ENCODE data around the gene PDCD1. TPM values are rescaled to one million over a fixed set of nuclear protein-coding genes. Genes with fewer than 3 reads are reported as not detected.
"Not testable (repeated sequence)": the region's sequence is repeated elsewhere in the genome, so short reads cannot be mapped to it uniquely, and the experiment has no call there.

The PDCD1 gene
- total RNA-seq, 2 donors from 2014 or later: 1.0 to 17.5 TPM

- H3K27ac ChIP-seq: no peak overlapping the region
- H3K4me1 ChIP-seq: peaks cover 0 to 5% of the 10 kb centered on the region in 2 donors
- no peaks in the 10 kb centered on the region for H3K27me3 ChIP-seq
- DNase-seq (ENCODE audit: low spot score): no peak
- H3K36me3 ChIP-seq: no peaks in the 10 kb centered on the region
- no peak overlapping the region for H3K4me3 ChIP-seq
- TF ChIP-seq, protein P1, sequence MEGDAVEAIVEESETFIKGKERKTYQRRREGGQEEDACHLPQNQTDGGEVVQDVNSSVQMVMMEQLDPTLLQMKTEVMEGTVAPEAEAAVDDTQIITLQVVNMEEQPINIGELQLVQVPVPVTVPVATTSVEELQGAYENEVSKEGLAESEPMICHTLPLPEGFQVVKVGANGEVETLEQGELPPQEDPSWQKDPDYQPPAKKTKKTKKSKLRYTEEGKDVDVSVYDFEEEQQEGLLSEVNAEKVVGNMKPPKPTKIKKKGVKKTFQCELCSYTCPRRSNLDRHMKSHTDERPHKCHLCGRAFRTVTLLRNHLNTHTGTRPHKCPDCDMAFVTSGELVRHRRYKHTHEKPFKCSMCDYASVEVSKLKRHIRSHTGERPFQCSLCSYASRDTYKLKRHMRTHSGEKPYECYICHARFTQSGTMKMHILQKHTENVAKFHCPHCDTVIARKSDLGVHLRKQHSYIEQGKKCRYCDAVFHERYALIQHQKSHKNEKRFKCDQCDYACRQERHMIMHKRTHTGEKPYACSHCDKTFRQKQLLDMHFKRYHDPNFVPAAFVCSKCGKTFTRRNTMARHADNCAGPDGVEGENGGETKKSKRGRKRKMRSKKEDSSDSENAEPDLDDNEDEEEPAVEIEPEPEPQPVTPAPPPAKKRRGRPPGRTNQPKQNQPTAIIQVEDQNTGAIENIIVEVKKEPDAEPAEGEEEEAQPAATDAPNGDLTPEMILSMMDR (IDR thresholded peaks at IDR 0.05): no peak
- H3K9me3 ChIP-seq: no peaks in the 10 kb centered on the region
Measured at GRCh38 chr2:241818229-241818942, 40.3 kb downstream of the PDCD1 start.

- not testable (repeated sequence) for H3K27ac ChIP-seq, H3K27me3 ChIP-seq, H3K9me3 ChIP-seq
Measured at GRCh38 chr2:241817821-241818215, 40.9 kb downstream of the PDCD1 start.

GRCh38 chr2:241817126-241817820 lies 41.4 kb downstream of the PDCD1 start:
- Histone ChIP-seq H3K27me3 (no peaks in the 10 kb centered on the region), H3K4me1 (peaks cover 0 to 5% of the 10 kb centered on the region in 2 donors), H3K4me3 (no peak overlapping the region), H3K27ac (no peak overlapping the region), H3K9me3 (no peaks in the 10 kb centered on the region), H3K36me3 (no peaks in the 10 kb centered on the region)
- TF ChIP-seq, protein P1 (IDR thresholded peaks at IDR 0.05): no peak
- peak; percentile 57 for DNase-seq (ENCODE audit: low spot score)

More at GRCh38 chr2:241817821-241818215, 40.9 kb downstream of the PDCD1 start:
- H3K4me3 ChIP-seq, H3K36me3 ChIP-seq, H3K4me1 ChIP-seq: not testable (repeated sequence)
- DNase-seq (ENCODE audit: low spot score): peak; percentile 47

DNA sequence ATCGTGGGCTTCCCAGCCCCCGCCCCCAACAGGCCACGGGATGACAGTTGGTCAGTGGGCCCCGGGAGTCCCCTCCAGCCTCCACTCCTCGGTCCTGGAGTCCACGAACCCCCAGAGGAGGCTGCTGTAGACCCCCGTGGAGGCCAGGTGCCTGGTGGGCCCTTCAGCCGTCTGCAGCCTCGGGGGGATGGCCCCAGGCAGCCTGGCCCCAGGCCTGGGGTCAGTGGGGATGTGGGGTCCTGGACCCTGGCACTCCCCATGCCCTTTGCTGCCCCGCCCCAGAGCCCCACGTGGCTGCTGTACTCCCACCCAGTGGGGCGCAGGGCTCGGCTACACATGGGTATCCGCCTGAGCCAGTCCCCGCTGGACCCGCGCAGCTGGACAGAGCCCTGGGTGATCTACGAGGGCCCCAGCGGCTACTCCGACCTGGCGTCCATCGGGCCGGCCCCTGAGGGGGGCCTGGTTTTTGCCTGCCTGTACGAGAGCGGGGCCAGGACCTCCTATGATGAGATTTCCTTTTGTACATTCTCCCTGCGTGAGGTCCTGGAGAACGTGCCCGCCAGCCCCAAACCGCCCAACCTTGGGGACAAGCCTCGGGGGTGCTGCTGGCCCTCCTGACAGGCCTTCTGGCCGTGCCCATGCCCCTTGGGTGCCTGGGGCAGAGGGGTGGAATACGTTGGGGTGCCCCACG lies 42.1 kb downstream of the PDCD1 start:
- H3K27me3 ChIP-seq: no peaks in the 10 kb centered on the region
- no peaks in the 10 kb centered on the region for H3K9me3 ChIP-seq
- H3K4me3 ChIP-seq: no peak overlapping the region
- H3K36me3 ChIP-seq: no peaks in the 10 kb centered on the region
- no peak overlapping the region for H3K27ac ChIP-seq
- peaks cover 0 to 5% of the 10 kb centered on the region in 2 donors for H3K4me1 ChIP-seq
- TF ChIP-seq, protein P1 (IDR thresholded peaks at IDR 0.05): no peak
- no peak for DNase-seq (ENCODE audit: low spot score)

DNA sequence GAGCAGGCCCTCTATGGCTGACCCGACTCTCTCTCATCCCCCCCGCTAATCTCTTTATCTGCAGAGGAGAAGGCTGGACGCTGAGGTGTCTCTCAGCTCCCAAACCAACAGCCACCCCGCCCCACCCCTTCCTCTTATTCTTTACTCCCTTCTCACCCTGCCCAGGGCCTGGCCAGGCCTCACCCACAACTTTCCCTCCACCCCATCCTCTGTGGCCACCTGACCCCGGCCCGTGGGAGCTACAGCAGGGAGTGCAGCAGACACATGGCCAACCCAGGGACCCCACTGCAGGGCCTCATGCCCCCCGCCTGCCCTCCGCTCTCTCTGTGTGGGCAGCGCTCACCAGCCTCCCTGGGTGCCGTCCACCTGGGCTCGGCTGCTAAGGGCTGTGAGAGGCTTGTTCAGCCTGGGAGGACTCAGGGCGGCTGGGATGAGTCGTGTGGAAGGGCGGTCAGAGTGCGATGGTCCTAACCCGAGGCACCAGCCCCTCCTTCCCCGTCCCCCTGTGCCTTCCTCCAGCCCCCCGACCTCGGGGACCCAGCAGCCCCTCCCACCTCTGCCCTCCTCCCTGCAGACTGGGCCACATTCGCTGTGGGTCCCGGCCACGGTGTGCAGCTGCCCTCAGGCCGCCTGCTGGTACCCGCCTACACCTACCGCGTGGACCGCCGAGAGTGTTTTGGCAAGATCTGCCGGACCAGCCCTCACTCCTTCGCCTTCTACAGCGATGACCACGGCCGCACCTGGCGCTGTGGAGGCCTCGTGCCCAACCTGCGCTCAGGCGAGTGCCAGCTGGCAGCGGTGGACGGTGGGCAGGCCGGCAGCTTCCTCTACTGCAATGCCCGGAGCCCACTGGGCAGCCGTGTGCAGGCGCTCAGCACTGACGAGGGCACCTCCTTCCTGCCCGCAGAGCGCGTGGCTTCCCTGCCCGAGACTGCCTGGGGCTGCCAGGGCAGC lies 42.9 kb downstream of the PDCD1 start:
- no peaks in the 10 kb centered on the region for H3K27me3 ChIP-seq
- H3K27ac ChIP-seq: no peak overlapping the region
- DNase-seq (ENCODE audit: low spot score): no peak

More for the DNA sequence above, 42.9 kb downstream of the PDCD1 start:
- no peak overlapping the region for H3K4me3 ChIP-seq
- H3K9me3 ChIP-seq: no peaks in the 10 kb centered on the region
- no peaks in the 10 kb centered on the region for H3K36me3 ChIP-seq
- H3K4me1 ChIP-seq: peaks cover 0 to 13% of the 10 kb centered on the region in 2 donors
- TF ChIP-seq, protein P1 (IDR thresholded peaks at IDR 0.05): no peak

All from right atrium auricular region (tissue), 2 donors.